Keratinocyte (primary cell): ENCODE data around the gene ZNF136. TPM values are rescaled to one million over a fixed set of nuclear protein-coding genes. Genes with fewer than 3 reads are reported as not detected.
A peak's percentile ranks its signal among the peaks of the same experiment; 100 is the strongest.

Experiments
- DNase-seq: peaks from one replicate; pipeline ENCODE4 v3.0.0-alpha.2; 2011; ENCODE audit warnings: low read depth, missing footprints, low spot score
- FAIRE-seq: peaks from 2 replicates; lab custom pipeline; 2011; peaks lifted over from hg19 to GRCh38; lab: Jason Lieb, UNC
- H2AFZ ChIP-seq: 2 replicates; pipeline ENCODE4 v1.6.0; 2012; ENCODE audit warnings: low read length, control low read depth, inconsistent platforms; ENCODE audit not compliant: control insufficient read depth
- H3K27ac ChIP-seq: 2 replicates; pipeline ENCODE4 v1.5.1; 2011; ENCODE audit warnings: low read length; ENCODE audit not compliant: control insufficient read depth, insufficient read depth
- H3K27me3 ChIP-seq: 3 replicates; pipeline ENCODE4 v1.6.0; 2011; ENCODE audit warnings: low read length; ENCODE audit not compliant: control insufficient read depth, insufficient read depth; ENCODE audit errors: extremely low read depth
- H3K36me3 ChIP-seq, 2 experiments: 2 replicates in 1 of 2; 3 replicates in 1 of 2; pipeline ENCODE4 v1.5.1; 2011; ENCODE audit warnings: low read length in 2 of 2, mild to moderate bottlenecking in 1 of 2; ENCODE audit not compliant: control insufficient read depth in 2 of 2, insufficient read depth in 2 of 2; ENCODE audit errors: extremely low read depth in 1 of 2
- H3K4me1 ChIP-seq: 3 replicates; pipeline ENCODE4 v1.5.1; 2011; ENCODE audit warnings: low read length; ENCODE audit not compliant: control insufficient read depth, insufficient read depth; ENCODE audit errors: extremely low read depth
- H3K4me2 ChIP-seq: 3 replicates; pipeline ENCODE4 v1.6.0; 2011; ENCODE audit warnings: low read depth, low read length; ENCODE audit not compliant: control insufficient read depth, insufficient read depth; ENCODE audit errors: extremely low read depth
- H3K4me3 ChIP-seq, 3 experiments: fragments of 200-600 bp in 1 of 3; sonication (generic) in 1 of 3; 2 replicates in 2 of 3; 3 replicates in 1 of 3; pipeline ENCODE4 v1.5.1; 2011 to 2016; ENCODE audit warnings: low read length in 3 of 3, mild to moderate bottlenecking in 3 of 3, control low read depth in 2 of 3, inconsistent platforms in 1 of 3, low read depth in 1 of 3, mixed read lengths in 1 of 3, mixed run types in 1 of 3, moderate library complexity in 1 of 3; ENCODE audit not compliant: control insufficient read depth in 2 of 3, insufficient read depth in 2 of 3; ENCODE audit errors: extremely low read depth in 1 of 3
- H3K79me2 ChIP-seq: 2 replicates; pipeline ENCODE4 v1.6.0; 2012; ENCODE audit warnings: low read length; ENCODE audit not compliant: control insufficient read depth, insufficient read depth
- H3K9ac ChIP-seq: 3 replicates; pipeline ENCODE4 v1.6.0; 2011; ENCODE audit warnings: low read length; ENCODE audit not compliant: control insufficient read depth, insufficient read depth; ENCODE audit errors: extremely low read depth
- H3K9me1 ChIP-seq: 3 replicates; pipeline ENCODE4 v1.6.0; 2011; ENCODE audit warnings: low read length; ENCODE audit not compliant: control insufficient read depth, insufficient read depth; ENCODE audit errors: extremely low read depth
- H3K9me3 ChIP-seq: 2 replicates; pipeline ENCODE4 v1.5.1; 2012; ENCODE audit warnings: low read depth, low read length; ENCODE audit not compliant: control insufficient read depth
- H4K20me1 ChIP-seq: 3 replicates; pipeline ENCODE4 v1.6.0; 2011; ENCODE audit warnings: low read length; ENCODE audit not compliant: control insufficient read depth, insufficient read depth; ENCODE audit errors: extremely low read depth
- CTCF ChIP-seq, 3 experiments: IDR thresholded peaks in 1 of 3; conservative IDR thresholded peaks in 1 of 3; optimal IDR thresholded peaks in 1 of 3; 2 replicates in 2 of 3; 3 replicates in 1 of 3; pipeline versions ENCODE3 to v1.5.1; 2011; ENCODE audit warnings: low read length in 3 of 3, mild to moderate bottlenecking in 3 of 3, moderate library complexity in 2 of 3, control low read depth in 1 of 3, inconsistent platforms in 1 of 3; ENCODE audit not compliant: insufficient read depth in 2 of 3; ENCODE audit errors: extremely low read depth in 1 of 3
- EZH2 ChIP-seq: IDR thresholded peaks from one replicate; pipeline ENCODE4 v1.6.1; 2012; ENCODE audit warnings: inconsistent platforms, mild to moderate bottlenecking, low read length, moderate library complexity
- dilution Hi-C: fragments of 300-500 bp; cut with MboI; formaldehyde crosslinking; loops from one replicate; pipeline ENCODE4 v1.7.0; 2020; ENCODE audit warnings: low sequenced_read_pairs; ENCODE audit not compliant: extremely low pct_ligation_motif_present
- polyA plus RNA-seq, 5 experiments: library from polyadenylated mRNA; depleted of rRNA in 3 of 5; stranded (reverse) in 3 of 5; stranded (forward) in 1 of 5; unstranded in 1 of 5; fragments of >200 nt; gene quantifications; 1 replicate in 1 of 5; 2 replicates in 3 of 5; 3 replicates in 1 of 5; pipeline versions ENCODE4 v1.2.1 to v1.2.3, GENCODE V29; 2011 to 2012; ENCODE audit warnings: missing spikeins in 2 of 5, low read depth in 1 of 5, low replicate concordance in 1 of 5

ZNF136 gene
- polyA plus RNA-seq, 1 donor (not counting 4 experiments of a cell fraction or from before 2014, with no cell fraction given): 2.9 TPM

- Histone ChIP-seq H3K9ac (no peak overlapping the region), H3K9me1 (no peaks in the 10 kb centered on the region), H3K36me3 (no peaks in the 10 kb centered on the region), H3K79me2 (no peaks in the 10 kb centered on the region), H3K27ac (no peak overlapping the region), H3K4me1 (no peaks in the 10 kb centered on the region), H3K27me3 (no peaks in the 10 kb centered on the region), H4K20me1 (no peaks in the 10 kb centered on the region), H3K4me2 (no peak overlapping the region), H2AFZ (no peak overlapping the region), H3K9me3 (no peaks in the 10 kb centered on the region), H3K4me3 (no peak overlapping the region)
- dilution Hi-C loops: no loop called here
- DNase-seq (no peak), FAIRE-seq (no peak)
- TF ChIP-seq EZH2 (no peak), CTCF (optimal IDR thresholded peaks at IDR 0.05 in 1 of 3, IDR thresholded peaks at IDR 0.05 in 1 of 3, conservative IDR thresholded peaks at IDR 0.05 in 1 of 3; ENCODE audit: extremely low read depth in 1 of 3, insufficient read depth in 2 of 3, low read length in 3 of 3) (no peak)
Measured at GRCh38 chr19:12117201-12117970, 45.5 kb upstream of the ZNF136 start.

- no peaks in the 10 kb centered on the region for H3K36me3 ChIP-seq
- no peak overlapping the region for H3K4me2 ChIP-seq
- H2AFZ ChIP-seq: no peak overlapping the region
- dilution Hi-C loops: no loop called here
- no peak overlapping the region for H3K9ac ChIP-seq
- H3K4me3 ChIP-seq: no peak overlapping the region
- no peak for FAIRE-seq
- no peaks in the 10 kb centered on the region for H3K4me1 ChIP-seq
- H3K79me2 ChIP-seq: no peaks in the 10 kb centered on the region
- no peaks in the 10 kb centered on the region for H3K27me3 ChIP-seq
- H3K9me3 ChIP-seq: peaks cover 5% of the 10 kb centered on the region
- TF ChIP-seq CTCF (optimal IDR thresholded peaks at IDR 0.05 in 1 of 3, IDR thresholded peaks at IDR 0.05 in 1 of 3, conservative IDR thresholded peaks at IDR 0.05 in 1 of 3; ENCODE audit: extremely low read depth in 1 of 3, insufficient read depth in 2 of 3, low read length in 3 of 3) (peak; percentile 30 to 55 (median 46)), EZH2 (no peak)
- H4K20me1 ChIP-seq: no peaks in the 10 kb centered on the region
- no peak for DNase-seq
- H3K9me1 ChIP-seq: no peaks in the 10 kb centered on the region
- H3K27ac ChIP-seq: no peak overlapping the region
Measured at GRCh38 chr19:12126707-12127106, 36.2 kb upstream of the ZNF136 start.
